Measurements from ENCODE around the gene RTEL1. TPM values are rescaled to one million over a fixed set of nuclear protein-coding genes. Genes with fewer than 3 reads are reported as not detected.

The RTEL1 gene
- polyA plus RNA-seq, 1 of the 3 experiments (the other 2 are of a cell fraction) = 9.9 TPM

- TF ChIP-seq REST (IDR thresholded peaks at IDR 0.05; ENCODE audit: low read depth, low read length) (no peak), SMC3 (IDR thresholded peaks at IDR 0.05; ENCODE audit: low read depth, low read length) (0 out of 2 replicates have a peak, but pooled peaks have one; percentile 4), NFIC (IDR thresholded peaks at IDR 0.05; ENCODE audit: borderline replicate concordance) (no peak), NRF1 (IDR thresholded peaks at IDR 0.05; ENCODE audit: low read depth, low read length) (peak; percentile 62), SIN3A (IDR thresholded peaks at IDR 0.05; ENCODE audit: borderline replicate concordance, low read depth, low read length) (no peak), USF1 (IDR thresholded peaks at IDR 0.05; ENCODE audit: borderline replicate concordance, low read depth) (no peak), ZBTB33 (IDR thresholded peaks at IDR 0.05; ENCODE audit: borderline replicate concordance, low read depth) (no peak), RXRA (IDR thresholded peaks at IDR 0.05; ENCODE audit: borderline replicate concordance, low read depth) (no peak), RCOR1 (IDR thresholded peaks at IDR 0.05; ENCODE audit: low read length) (no peak), GABPA (IDR thresholded peaks at IDR 0.05; ENCODE audit: low read depth) (no peak), MXI1 (IDR thresholded peaks at IDR 0.05; ENCODE audit: low read depth, low read length) (no peak), FOXM1 (IDR thresholded peaks at IDR 0.05; ENCODE audit: low read depth) (no peak)
These were observed 16.2 kb upstream of the RTEL1 start (continued) for GRCh38 chr20:63641792-63642523.

Measured in SK-N-SH (cell line).